ENCODE data around the gene TNS3. TPM values are rescaled to one million over a fixed set of nuclear protein-coding genes. Genes with fewer than 3 reads are reported as not detected.
A peak's percentile ranks its signal among the peaks of the same experiment; 100 is the strongest.
"Not testable (repeated sequence)": the region's sequence is repeated elsewhere in the genome, so short reads cannot be mapped to it uniquely, and the experiment has no call there.

TNS3 gene
- total RNA-seq, 1 donor from 2014 or later, result 452 TPM

GRCh38 chr7:47443049-47443448, 138.9 kb downstream of the TNS3 start:
- Mint-ChIP-seq H3K4me3 (no peak overlapping the region), H3K27me3 (ENCODE audit: low read depth) (no peaks in the 10 kb centered on the region), H3K9me3 (no peaks in the 10 kb centered on the region), H3K4me1 (peaks cover 49% of the 10 kb centered on the region), H3K27ac (peak overlapping the region; percentile 77), H3K36me3 (peaks cover 14% of the 10 kb centered on the region)
- TF ChIP-seq, protein P1, sequence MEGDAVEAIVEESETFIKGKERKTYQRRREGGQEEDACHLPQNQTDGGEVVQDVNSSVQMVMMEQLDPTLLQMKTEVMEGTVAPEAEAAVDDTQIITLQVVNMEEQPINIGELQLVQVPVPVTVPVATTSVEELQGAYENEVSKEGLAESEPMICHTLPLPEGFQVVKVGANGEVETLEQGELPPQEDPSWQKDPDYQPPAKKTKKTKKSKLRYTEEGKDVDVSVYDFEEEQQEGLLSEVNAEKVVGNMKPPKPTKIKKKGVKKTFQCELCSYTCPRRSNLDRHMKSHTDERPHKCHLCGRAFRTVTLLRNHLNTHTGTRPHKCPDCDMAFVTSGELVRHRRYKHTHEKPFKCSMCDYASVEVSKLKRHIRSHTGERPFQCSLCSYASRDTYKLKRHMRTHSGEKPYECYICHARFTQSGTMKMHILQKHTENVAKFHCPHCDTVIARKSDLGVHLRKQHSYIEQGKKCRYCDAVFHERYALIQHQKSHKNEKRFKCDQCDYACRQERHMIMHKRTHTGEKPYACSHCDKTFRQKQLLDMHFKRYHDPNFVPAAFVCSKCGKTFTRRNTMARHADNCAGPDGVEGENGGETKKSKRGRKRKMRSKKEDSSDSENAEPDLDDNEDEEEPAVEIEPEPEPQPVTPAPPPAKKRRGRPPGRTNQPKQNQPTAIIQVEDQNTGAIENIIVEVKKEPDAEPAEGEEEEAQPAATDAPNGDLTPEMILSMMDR (IDR thresholded peaks at IDR 0.05; ENCODE audit: unreplicated experiment), result no peak
- no peak for DNase-seq (ENCODE audit: low spot score in 2 of 2, unreplicated experiment in 2 of 2)

DNA sequence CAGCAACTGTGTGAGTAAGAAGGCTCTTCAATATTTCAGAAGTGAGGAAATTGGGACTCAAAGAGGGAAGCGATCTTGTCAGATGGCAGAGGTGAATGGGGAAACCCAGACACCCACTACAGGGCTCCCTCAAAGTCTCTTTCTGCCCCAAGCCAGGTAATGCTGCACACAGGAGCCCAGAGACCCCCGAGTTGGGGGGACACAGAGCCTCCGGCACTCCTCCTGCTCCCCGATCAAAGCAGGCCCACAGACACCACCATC, 139.4 kb downstream of the TNS3 start:
- Mint-ChIP-seq H3K4me1 (peaks cover 46% of the 10 kb centered on the region), H3K36me3 (peaks cover 14% of the 10 kb centered on the region), H3K27ac (peak overlapping the region; percentile 77), H3K27me3 (ENCODE audit: low read depth) (no peaks in the 10 kb centered on the region), H3K4me3 (no peak overlapping the region), H3K9me3 (no peaks in the 10 kb centered on the region)
- TF ChIP-seq, protein P1 (IDR thresholded peaks at IDR 0.05; ENCODE audit: unreplicated experiment), result no peak
- no peak for DNase-seq (ENCODE audit: low spot score in 2 of 2, unreplicated experiment in 2 of 2)

DNA sequence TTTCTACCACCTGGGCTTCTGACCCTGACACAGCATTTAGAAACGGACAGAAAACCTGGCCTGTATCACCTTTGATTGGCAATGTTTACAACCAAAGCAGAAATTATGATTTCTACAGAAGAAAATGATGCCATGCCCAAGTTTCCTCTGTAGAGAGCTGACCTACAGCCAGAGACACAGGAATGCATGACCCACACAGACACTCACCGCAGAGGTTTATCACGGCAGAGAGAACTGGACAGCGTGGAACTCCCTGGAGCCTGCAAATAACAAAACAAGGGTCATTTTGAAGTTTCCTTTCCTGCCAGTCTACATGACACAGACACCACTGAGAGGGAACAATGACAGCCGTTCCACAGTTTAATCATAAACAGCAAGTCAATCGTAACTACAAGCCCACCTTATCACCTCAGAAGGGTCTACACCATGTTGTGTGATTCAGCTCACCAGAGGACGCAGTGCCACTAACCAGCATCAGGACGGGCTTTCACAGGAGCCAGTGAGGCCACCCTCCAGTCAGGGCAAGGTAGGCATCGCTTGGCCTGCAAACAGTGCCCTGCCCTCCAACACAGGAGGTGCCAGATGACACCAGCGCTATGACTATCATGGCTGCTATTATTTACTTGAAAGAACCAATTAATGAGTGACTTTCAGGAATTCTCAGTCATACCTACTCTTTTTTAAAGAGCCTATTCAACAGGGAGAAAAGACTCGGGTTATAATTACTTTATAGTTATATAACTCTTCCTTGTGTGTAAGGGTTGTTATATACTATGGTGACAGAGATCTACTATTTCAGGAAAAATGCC, 139.9 kb downstream of the TNS3 start:
- H3K4me3 Mint-ChIP-seq, result no peak overlapping the region
- H3K36me3 Mint-ChIP-seq, result peaks cover 14% of the 10 kb centered on the region
- H3K4me1 Mint-ChIP-seq, result peaks cover 42% of the 10 kb centered on the region
- no peaks in the 10 kb centered on the region for H3K27me3 Mint-ChIP-seq (ENCODE audit: low read depth)
- DNase-seq (ENCODE audit: low spot score in 2 of 2, unreplicated experiment in 2 of 2), result no peak
- peak overlapping the region; percentile 77 for H3K27ac Mint-ChIP-seq
- H3K9me3 Mint-ChIP-seq, result no peaks in the 10 kb centered on the region
- TF ChIP-seq, protein P1 (IDR thresholded peaks at IDR 0.05; ENCODE audit: unreplicated experiment), result no peak

- not testable (repeated sequence) for DNase-seq (ENCODE audit: low spot score in 2 of 2, unreplicated experiment in 2 of 2); H3K9me3 Mint-ChIP-seq; H3K4me3 Mint-ChIP-seq; H3K27me3 Mint-ChIP-seq (ENCODE audit: low read depth)
- Mint-ChIP-seq H3K4me1 (peaks cover 35% of the 10 kb centered on the region), H3K27ac (peak overlapping the region; percentile 60), H3K36me3 (peaks cover 14% of the 10 kb centered on the region)
These were observed 140.9 kb downstream of the TNS3 start for GRCh38 chr7:47441048-47441447.

DNA sequence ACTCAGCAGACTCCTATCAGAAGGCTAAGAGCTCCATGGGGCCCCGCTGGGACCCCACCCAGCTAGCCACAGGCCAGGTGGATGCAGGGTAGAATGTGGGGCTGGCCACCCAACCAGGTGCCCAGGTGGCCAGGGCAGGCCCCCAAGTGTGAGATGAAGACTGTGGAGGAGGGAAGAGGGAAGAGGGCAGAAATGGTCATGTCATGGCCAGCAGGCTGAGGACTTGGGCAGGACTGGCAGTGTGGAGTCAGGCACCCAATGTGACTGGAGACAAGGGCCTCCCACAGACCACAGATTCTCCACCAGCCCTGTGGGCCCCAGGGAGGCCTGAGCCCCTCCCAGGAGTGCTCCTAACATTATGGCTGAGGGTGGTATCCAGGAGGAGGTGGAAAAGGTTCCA, 141.6 kb downstream of the TNS3 start:
- TF ChIP-seq, protein P1 (IDR thresholded peaks at IDR 0.05; ENCODE audit: unreplicated experiment), result no peak
- Mint-ChIP-seq H3K27ac (peak overlapping the region; percentile 34), H3K4me3 (no peak overlapping the region), H3K27me3 (ENCODE audit: low read depth) (no peaks in the 10 kb centered on the region), H3K36me3 (peaks cover 19% of the 10 kb centered on the region), H3K4me1 (peaks cover 27% of the 10 kb centered on the region), H3K9me3 (no peaks in the 10 kb centered on the region)
- no peak for DNase-seq (ENCODE audit: low spot score in 2 of 2, unreplicated experiment in 2 of 2)

DNA sequence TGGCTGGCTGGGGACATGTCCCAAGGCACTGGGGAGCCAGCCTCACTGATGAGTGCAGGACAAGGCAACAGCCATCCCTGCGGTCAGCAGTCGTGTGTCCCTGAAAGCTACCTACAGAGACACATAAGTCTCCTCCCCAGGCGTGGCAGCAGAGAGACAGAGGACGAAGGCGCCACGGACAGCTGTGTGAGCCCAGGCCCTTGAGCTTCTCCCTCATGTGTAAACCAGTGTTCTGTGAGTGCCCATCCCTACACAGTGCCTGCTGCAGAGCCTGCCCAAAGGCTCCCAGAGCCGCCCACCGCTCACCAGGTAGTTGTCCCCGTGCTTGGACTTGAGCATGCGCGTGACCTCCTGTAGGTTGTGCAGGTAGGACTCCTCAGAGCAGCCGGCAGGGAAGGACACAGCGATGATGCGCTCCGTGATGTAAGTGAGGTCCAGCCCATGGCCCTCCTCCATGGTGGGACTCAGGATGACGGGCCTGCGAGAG, 142.7 kb downstream of the TNS3 start:
- H3K4me1 Mint-ChIP-seq, result peaks cover 19% of the 10 kb centered on the region
- peaks cover 21% of the 10 kb centered on the region for H3K36me3 Mint-ChIP-seq
- TF ChIP-seq, protein P1 (IDR thresholded peaks at IDR 0.05; ENCODE audit: unreplicated experiment), result no peak
- H3K27me3 Mint-ChIP-seq (ENCODE audit: low read depth), result no peaks in the 10 kb centered on the region
- peak overlapping the region; percentile 76 for H3K27ac Mint-ChIP-seq
- no peak for DNase-seq (ENCODE audit: low spot score in 2 of 2, unreplicated experiment in 2 of 2)
- H3K4me3 Mint-ChIP-seq, result no peak overlapping the region
- no peaks in the 10 kb centered on the region for H3K9me3 Mint-ChIP-seq

Data from mesothelial cell of epicardium (in vitro differentiated cells).